Gastroesophageal sphincter (tissue), 3 donors: ENCODE data around the gene ATRAID.

Experiments used
- CTCF ChIP-seq, 4 experiments: fragments of 200-600 bp in 2 of 4; fragments of 450-650 bp in 2 of 4; sonication (generic) in 1 of 4; IDR thresholded peaks; one replicate each; pipeline ENCODE4 v1.5.1; 2017 to 2019; ENCODE audit warnings: antibody characterized with exemption in 4 of 4, mild to moderate bottlenecking in 2 of 4, moderate library complexity in 2 of 4
- POLR2A ChIP-seq, 2 donors: fragments of 450-650 bp; IDR thresholded peaks; one replicate each; pipeline ENCODE4 v1.6.1; 2017; ENCODE audit warnings: antibody characterized with exemption in 2 of 2, mild to moderate bottlenecking in 2 of 2, moderate library complexity in 1 of 2

- TF ChIP-seq CTCF (IDR thresholded peaks at IDR 0.05) (peak in 1 of 4 experiments; percentile 59), POLR2A (IDR thresholded peaks at IDR 0.05) (no peak)
These were observed 38.2 kb downstream of the ATRAID start for GRCh38 chr2:27249891-27250651.
